GM19351 (cell line): ENCODE measurements around the gene NUDT1.
A peak's percentile ranks its signal among the peaks of the same experiment; 100 is the strongest.

ENCODE experiments used
- ATAC-seq: cut with Tn5 transposase; IDR thresholded peaks from one replicate; pipeline ENCODE4 v1.9.1; 2021; ENCODE audit warnings: mild to moderate bottlenecking, moderate library complexity; ENCODE audit not compliant: unreplicated experiment

Gene NUDT1

GRCh38 chr7:2222516-2222915, 19.5 kb upstream of the NUDT1 start:
- no peak for ATAC-seq

GRCh38 chr7:2223321-2223720, 18.7 kb upstream of the NUDT1 start:
- no peak for ATAC-seq

DNA sequence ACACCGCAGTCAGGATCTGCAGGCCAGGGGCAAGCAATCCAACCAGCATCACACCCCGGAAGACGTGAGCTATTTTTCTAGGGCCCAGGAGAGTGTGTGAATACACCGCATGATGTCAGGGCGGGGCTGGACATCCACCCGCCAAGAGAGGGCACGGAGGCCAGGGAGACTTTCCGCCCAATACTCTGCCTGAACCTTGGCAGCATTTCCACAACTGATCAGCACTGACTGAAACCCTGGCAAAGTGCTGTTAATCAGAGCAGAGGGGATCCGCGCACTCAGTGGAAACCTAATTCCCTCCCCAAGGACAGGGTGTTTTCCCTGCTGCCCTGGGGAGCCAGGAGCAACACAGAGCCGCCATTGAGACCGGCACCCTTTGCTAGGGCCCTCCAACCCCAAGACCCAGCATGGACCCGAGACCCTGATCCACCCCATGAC, 17.5 kb upstream of the NUDT1 start:
- no peak for ATAC-seq

GRCh38 chr7:2224934-2225333, 17.1 kb upstream of the NUDT1 start:
- no peak for ATAC-seq

GRCh38 chr7:2225336-2225735, 16.7 kb upstream of the NUDT1 start:
- no peak for ATAC-seq

DNA sequence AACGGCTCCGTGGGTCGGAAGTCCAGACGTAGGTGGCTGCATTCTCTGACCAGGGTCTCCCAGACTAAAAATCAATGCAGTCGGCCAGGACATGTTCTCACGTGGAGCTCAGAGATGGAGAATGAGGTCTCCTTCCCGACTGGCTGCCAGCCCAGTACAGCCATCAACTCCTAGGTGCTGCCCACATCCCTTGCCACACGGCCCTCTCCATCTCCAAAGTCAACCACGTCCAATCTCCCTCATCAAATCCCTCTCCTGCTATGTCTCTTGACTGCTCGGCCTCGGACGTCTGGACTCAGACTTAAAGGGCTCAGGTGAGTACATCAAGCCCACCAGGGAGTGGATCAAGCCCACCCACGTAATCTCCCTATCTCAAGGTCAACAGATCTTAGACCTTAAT, 16.2 kb upstream of the NUDT1 start:
- no peak for ATAC-seq

DNA sequence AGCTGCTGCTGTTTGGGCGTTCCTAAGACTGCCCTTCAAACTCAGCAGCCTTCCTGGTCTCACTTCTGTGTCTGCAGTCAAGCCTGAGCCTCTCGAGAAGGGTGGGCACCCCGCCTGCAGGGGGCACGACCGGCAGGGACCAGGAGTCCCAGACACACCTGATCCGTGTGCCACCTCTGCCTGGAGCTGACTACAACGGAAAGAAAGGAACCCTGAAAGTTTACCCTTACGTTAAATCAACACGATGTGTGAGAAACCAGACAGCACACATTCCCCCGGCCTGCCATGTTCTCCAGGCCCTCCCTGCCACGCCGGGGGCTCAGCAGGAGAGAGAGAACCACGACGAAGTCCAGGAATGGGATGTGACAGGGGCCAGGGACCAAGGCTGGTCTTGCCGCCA, 14.3 kb upstream of the NUDT1 start:
- no peak for ATAC-seq

- ATAC-seq = no peak
Measured at GRCh38 chr7:2228921-2229320, 13.1 kb upstream of the NUDT1 start.

- no peak for ATAC-seq
Measured at GRCh38 chr7:2229467-2229866, 12.6 kb upstream of the NUDT1 start.

- ATAC-seq = no peak
Measured at GRCh38 chr7:2230226-2230625, 11.8 kb upstream of the NUDT1 start.

DNA sequence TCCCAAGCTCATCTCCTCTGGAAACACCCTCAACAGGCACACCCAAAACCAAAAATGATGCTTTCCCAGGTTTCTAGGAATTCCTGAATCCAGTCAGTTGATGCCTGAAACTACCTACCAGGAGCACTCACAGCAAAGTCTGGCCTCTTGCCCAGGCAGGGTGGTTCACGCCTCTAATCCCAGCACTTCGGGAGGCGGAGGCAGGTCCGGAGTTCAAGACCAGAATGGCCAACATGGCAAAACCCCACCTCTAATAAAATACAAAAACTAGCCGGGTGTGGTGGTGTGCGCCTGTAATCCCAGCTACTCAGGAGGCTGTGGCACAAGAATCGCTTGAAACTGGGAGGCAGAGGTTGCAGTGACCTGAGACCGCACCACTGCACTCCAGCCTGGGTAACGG, 11.1 kb upstream of the NUDT1 start:
- ATAC-seq = no peak

GRCh38 chr7:2231992-2232765, 9.8 kb upstream of the NUDT1 start:
- peak; percentile 34 for ATAC-seq

- peak; percentile 68 for ATAC-seq
Measured at GRCh38 chr7:2232766-2233520, 9.1 kb upstream of the NUDT1 start, which contains the start of gene MAD1L1. TSS of gene MAD1L1 (minus strand) at chr7:2232945. CDS start at chr7:2230133, 2,812 bp downstream.

DNA sequence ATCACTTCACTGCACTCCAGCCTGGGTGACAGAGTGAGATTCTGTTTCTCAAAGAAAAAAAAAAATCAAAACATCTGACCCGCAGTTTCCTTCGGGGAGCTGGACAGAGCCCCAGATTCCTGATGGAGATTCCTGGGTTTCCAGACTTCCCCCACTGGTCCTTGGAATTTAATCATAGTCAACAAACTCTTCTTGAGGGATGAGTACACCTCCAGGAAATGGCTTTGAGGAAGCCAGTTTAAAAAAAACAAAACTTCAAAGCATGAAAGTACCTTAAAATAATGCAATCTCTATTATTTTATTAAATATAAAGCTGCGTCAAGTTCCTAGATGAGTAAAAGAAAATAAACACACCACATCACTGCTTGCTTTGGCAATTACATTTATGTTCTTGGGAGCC, 8.1 kb upstream of the NUDT1 start:
- ATAC-seq = no peak

GRCh38 chr7:2237109-2237602, 4.9 kb upstream of the NUDT1 start:
- peak; percentile 74 for ATAC-seq

DNA sequence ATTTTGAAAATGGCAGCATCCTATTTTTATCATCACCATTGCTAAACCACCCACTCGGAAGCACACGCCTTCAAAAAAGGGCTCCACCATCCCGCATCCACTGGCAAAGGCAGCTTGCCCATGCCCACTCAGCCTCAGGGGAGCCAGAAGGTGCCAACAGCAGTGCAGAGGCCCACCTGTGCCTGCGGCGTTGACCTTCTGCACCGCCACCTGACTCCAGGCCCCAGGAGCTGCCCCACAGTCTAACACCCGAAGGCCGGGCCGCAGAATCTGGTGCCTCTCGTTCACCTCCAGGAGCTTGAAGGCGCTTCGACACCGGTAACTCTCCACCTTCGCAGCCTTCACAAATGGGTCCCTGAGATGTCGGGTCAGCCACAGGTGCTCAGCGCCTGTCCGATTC, 2.8 kb upstream of the NUDT1 start:
- no peak for ATAC-seq

DNA sequence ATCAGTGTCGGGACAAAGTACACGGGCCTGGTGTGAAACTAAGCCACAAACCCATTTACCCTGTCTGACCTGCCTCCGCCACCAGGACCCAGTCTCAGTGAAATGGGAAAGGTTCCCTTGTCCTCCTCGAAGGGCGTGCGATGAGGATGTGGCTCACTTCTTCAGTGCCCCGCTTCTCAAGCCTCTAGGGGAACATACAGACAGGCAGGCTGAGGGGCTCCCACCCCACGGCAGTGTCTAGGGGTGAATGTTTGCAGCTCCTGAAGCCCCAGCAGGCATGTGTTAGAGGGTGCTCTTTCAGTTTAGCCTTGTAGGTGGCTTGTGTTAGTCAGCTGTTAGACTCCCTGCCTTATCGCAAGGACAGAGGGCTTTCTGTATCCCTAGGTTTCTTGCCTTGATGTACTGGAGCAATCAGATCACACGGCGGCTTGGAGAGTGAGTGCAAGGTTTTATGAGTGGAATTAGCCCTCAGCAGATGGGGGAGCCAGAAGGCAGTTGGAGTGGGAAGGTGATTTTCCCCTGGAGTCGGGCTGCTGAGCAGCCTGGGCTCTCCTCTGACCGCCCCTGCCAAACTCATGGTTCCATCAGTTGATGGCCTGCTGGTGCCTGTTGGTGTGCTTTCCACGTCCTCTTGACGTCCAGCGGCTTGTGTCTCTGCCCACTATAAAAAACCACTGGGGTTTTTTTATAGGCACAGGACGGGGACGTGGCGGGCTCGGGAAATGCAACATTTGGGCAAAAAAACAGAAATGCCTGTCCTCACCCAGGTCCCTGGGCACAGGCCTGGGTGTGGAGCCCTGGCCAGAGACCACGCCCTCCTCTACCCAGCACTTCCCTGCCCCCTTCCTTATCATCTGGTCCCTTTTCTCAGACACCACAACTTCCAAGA, 759 bp downstream of the NUDT1 start:
- peak; percentile 40 for ATAC-seq

GRCh38 chr7:2243458-2243857, 1.4 kb downstream of the NUDT1 start:
- no peak for ATAC-seq

- ATAC-seq = no peak
Measured at GRCh38 chr7:2244404-2244995, 2.5 kb downstream of the NUDT1 start.

- ATAC-seq = no peak
Measured at GRCh38 chr7:2245883-2246675, 4.1 kb downstream of the NUDT1 start.
